Non-pigmented ciliary epithelial cell (primary cell): Measurements from ENCODE around the gene REST.

ENCODE experiments used
- DNase-seq: peaks from one replicate; pipeline ENCODE4 v3.0.0-alpha.2; 2010; ENCODE audit warnings: low read depth

Gene REST

GRCh38 chr4:56977321-56978012 is 69.8 kb downstream of the REST start, which contains the start of gene NOA1:
Gene NOA1, minus strand, starts transcription at chr4:56977606. Its CDS starts 21 bp downstream, at chr4:56977585.
- DNase-seq, result peak; percentile 99

DNA sequence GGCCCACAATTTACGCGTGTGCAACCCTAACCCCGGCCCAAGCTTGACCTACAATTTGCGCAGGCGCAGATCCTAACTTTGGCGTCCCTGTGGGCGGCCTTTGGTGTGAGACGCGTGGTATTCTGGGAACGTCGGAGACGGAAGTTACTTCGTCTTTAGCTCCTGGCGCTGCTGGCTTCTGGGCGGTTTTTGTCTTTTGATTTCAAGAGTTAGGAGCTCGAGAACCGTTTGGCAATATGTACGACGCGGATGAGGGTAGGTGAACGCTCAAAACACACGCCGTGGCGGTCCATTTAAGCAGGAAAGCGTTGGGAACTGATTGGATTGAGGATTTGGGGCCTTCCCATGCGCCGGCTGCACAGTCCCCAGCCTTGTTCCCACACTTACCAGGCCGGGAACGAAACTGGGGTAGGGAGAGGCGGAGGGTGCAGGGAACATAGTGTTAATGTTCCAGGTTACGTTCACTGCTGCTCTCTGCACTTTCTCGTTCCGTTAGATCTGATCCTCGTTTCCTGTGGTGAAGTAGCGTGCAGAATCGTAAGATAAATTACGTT is 71.1 kb downstream of the REST start, which contains the start of gene POLR2B:
Gene POLR2B, plus strand, starts transcription at position 147 of the 554 bp plus-strand sequence. Its CDS starts 90 bp downstream, at position 237.
- no peak for DNase-seq

DNA sequence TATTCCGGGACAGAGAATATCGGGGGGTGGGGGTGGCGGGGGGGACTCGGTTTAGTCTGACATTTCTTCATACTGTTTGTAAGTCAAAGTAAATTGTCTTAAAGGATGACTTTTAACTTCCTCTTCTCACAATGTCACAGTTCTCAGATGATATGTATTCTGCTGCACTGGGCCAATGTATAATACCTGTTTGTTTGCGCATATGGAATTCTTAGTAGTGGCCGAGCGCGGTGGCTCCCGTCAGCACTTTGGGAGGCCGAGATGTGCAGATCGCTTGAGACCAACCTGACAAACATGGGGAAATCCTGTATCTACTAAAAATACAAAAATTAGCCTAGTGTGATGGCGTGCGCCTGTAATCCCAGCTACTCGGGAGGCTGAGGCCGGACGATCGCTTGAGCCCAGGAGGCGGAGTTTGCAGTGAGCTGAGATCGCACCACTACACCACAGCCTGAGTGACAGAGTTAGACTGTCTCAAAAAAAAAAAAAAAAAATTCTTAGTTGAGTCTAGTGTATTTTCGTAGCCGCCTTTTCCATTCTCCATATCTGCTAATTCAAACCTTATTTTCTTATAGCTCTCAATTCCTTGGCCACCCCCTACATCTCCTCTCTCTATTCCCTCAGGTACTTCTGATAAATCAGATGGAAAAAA is 71.8 kb downstream of the REST start:
- DNase-seq, result no peak

DNA sequence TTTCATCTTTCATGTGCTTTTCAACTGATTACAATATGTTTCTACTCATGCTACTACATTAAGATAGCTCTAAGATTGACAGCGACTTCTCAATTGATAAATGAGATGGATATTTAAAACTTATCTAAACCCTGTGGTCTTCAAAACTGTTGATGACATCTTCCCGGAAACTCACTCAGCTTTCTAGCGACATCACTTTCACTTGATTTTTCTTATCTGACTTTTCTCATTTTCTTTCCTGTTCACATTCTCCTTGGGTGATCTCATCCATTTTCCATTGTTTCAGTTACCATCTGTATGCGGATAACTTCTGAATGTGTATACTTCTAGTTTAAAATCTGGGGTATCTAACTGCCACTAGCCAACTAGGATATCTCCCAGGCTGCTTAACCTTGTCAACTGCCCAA is 74.1 kb downstream of the REST start:
- DNase-seq, result no peak

- DNase-seq, result no peak
These were observed 78.5 kb downstream of the REST start for GRCh38 chr4:56986192-56986591.

DNA sequence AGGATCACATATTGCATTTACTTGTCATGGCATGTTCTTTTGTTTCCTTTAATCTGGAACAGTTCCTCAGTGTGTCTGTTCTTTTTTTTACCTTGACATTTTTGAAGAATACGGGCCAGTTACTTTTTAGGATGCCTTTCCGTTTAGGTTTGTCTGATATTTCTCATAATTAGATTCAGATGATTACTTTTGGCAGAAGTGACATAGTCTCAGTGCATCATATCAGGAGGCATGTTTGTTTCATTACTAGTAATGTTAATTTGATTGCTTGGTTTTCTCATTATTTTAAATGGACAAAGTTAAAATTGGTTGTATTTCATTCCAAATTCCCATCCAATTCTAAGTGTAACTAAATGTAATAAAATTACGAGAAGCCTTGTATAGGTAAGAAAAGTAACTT is 79.3 kb downstream of the REST start:
- no peak for DNase-seq

DNA sequence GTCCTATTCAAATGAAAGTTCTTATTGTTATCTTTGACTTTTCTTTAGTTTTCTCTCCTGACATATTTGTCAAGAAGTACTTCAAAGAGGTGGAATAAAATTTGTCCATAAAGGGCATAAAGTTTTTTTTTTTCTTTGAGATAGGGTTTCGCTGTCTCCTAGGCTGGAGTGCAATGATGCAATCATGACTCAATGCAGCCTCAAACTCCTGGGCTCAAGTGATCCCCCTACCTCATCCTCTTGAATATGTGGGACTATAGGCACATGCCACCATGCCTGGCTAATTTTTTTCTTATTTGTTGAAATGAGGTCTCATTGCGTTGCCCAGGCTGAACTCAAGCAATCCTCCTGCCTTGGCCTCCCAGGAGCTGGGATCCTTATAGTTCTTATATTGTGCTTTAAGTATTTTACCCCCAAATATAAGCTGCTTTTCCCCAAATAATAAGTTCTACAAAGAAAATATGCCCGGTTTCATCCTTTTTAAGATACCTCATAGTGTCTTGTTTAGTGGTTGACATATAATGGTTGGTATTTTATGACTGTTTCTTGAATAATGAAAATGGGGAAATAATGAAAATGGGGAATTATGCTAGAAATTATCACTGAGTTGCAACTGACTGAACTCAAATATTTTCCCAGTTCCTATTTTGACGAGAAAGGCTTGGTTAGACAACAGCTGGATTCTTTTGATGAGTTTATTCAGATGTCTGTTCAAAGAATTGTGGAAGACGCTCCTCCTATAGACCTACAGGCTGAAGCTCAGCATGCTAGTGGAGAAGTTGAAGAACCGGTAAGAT is 82.6 kb downstream of the REST start:
- DNase-seq, result no peak

- DNase-seq, result peak; percentile 78
These were observed 87.8 kb downstream of the REST start for GRCh38 chr4:56995525-56995924.

DNA sequence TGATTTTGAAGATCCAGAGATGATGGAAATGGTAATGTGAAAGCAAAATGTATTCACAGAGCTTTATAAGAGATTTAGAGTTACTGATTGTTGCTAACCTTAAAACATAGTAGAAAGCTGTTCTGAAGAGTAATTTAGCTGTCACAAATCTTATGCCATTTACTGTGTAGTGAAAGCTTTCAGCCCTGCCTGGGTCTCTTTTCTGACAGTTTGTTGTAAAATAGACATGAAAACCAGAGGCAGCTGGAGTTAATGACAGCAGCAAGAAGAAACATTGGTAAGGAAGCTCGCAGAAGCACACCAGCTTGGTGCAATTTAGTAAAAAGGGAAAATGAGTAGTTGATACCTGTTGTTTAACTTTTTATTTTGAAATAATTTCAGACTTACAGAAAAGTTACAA is 92.1 kb downstream of the REST start:
- no peak for DNase-seq

DNA sequence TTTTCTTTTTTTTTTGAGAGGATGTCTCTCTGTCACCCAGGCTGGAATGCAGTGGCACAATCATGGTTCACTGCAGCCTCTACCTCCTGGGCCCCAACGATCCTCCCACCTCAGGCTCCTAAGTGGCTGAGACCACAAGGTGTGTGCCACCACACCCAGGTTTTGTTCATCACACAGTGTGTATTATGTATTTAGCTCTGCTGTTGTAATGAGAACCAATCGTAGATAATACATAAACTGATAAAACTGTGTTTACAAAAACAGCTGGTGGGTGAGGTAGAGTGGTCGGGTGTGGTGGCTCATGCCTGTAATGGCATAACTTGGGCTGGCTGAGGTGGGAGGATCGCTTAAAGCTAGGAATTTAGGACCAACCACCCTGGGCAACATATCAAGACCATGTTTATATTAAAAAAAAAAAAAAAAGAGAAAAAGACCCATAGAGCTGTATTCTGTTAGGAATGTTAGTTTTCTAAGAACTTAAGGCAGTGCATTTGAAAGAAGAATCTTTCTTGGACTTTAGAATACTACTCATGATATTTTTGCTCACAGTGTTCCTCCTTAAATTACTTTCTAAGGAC is 105.9 kb downstream of the REST start:
- DNase-seq, result no peak
